Measurements from ENCODE around the gene GREB1L.

DNA sequence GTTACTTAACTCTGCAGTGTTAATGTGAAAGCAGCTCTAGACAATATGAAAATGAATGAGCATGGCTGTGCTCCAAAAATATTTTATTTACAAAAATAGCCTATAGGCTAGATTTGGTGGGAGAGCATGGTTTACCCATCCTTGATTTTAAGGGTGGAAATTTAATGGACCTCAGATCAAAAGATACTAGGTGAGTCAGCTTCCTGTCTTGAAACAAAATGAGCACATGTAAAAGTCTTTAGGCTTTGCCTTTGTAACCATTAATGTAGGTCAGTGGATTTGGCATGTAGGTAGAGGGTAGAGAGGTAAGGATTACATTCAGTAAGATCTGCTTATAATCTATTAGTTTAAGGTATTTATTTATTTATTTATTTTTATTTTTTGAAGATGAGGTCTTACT, 72.7 kb downstream of the GREB1L start:
- no peak for TF ChIP-seq JUN (CRISPR knock-in tag; IDR thresholded peaks at IDR 0.05)
- TF ChIP-seq, protein P1, sequence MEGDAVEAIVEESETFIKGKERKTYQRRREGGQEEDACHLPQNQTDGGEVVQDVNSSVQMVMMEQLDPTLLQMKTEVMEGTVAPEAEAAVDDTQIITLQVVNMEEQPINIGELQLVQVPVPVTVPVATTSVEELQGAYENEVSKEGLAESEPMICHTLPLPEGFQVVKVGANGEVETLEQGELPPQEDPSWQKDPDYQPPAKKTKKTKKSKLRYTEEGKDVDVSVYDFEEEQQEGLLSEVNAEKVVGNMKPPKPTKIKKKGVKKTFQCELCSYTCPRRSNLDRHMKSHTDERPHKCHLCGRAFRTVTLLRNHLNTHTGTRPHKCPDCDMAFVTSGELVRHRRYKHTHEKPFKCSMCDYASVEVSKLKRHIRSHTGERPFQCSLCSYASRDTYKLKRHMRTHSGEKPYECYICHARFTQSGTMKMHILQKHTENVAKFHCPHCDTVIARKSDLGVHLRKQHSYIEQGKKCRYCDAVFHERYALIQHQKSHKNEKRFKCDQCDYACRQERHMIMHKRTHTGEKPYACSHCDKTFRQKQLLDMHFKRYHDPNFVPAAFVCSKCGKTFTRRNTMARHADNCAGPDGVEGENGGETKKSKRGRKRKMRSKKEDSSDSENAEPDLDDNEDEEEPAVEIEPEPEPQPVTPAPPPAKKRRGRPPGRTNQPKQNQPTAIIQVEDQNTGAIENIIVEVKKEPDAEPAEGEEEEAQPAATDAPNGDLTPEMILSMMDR (IDR thresholded peaks at IDR 0.05) = no peak
- TF ChIP-seq ESRRA (CRISPR knock-in tag; IDR thresholded peaks at IDR 0.05; ENCODE audit: borderline replicate concordance) = no peak
- TF ChIP-seq, protein P2, sequence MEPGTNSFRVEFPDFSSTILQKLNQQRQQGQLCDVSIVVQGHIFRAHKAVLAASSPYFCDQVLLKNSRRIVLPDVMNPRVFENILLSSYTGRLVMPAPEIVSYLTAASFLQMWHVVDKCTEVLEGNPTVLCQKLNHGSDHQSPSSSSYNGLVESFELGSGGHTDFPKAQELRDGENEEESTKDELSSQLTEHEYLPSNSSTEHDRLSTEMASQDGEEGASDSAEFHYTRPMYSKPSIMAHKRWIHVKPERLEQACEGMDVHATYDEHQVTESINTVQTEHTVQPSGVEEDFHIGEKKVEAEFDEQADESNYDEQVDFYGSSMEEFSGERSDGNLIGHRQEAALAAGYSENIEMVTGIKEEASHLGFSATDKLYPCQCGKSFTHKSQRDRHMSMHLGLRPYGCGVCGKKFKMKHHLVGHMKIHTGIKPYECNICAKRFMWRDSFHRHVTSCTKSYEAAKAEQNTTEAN (CRISPR knock-in tag; IDR thresholded peaks at IDR 0.05) = no peak
- no peak for TF ChIP-seq ZNF532 (CRISPR knock-in tag; IDR thresholded peaks at IDR 0.05; ENCODE audit: borderline replicate concordance)

All from WTC11 (cell line).